Germinal center (tissue), 1 donor: ENCODE measurements around the gene OLA1.
A peak's percentile ranks its signal among the peaks of the same experiment; 100 is the strongest.

Experiments used
- DNase-seq: peaks from one replicate; pipeline ENCODE4 v3.0.0; 2012; ENCODE audit warnings: mixed read lengths, low spot score

The OLA1 gene

DNA sequence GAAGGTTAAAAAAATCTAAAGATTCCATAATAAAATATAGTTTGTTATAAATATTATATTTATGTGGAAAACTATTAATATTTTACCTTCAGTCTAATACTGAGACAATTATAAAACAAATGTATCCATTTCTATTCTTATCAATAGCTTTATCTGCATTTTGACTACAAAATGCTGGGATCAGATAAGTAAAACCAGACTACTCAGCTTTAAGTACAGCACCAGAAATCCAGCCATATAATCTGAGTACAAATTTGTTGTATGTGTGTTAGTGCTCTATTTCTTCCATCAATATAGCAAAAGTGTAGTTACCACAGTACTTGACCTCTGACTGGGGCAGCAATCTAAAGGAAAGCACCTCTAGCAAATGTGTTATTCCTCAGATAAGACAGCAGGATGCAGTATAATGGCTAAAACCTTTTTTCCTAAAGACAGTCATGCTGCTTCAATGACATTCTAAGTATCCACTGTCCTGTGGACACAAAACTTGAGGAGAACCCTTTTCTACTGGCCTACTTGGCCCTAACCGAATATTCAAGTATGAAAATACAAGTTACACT lies 68.1 kb downstream of the OLA1 start:
- DNase-seq, result no peak

- DNase-seq, result no peak
Measured at GRCh38 chr2:174177316-174177890, 70.9 kb downstream of the OLA1 start.

DNA sequence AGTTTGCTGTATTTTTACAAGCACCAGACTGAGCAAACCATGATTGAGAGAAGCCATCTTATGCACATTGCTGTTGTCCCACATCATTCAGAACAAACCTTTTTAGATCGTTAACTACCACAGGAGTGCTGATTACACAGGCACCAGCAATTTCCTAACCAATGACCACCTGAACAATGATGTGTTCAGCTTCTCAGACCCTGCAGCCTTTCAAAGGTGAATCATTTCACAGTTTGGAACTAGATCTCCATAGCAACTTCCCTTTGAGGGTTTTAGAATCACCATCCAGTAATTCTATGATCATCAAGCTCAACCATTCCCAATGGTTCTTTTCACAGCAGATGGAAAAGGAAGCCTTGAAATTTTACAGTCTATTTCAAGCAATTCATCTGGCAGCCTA lies 71.4 kb downstream of the OLA1 start:
- no peak for DNase-seq

- DNase-seq, result no peak
Measured at GRCh38 chr2:174174741-174175140, 73.6 kb downstream of the OLA1 start.

- peak; percentile 11 for DNase-seq
Measured at GRCh38 chr2:174172802-174173355, 75.5 kb downstream of the OLA1 start.

GRCh38 chr2:174171686-174172445 lies 76.5 kb downstream of the OLA1 start:
- no peak for DNase-seq

GRCh38 chr2:174169372-174169771 lies 79.0 kb downstream of the OLA1 start:
- DNase-seq, result no peak

- DNase-seq, result no peak
Measured at GRCh38 chr2:174166261-174166660, 82.1 kb downstream of the OLA1 start.

DNA sequence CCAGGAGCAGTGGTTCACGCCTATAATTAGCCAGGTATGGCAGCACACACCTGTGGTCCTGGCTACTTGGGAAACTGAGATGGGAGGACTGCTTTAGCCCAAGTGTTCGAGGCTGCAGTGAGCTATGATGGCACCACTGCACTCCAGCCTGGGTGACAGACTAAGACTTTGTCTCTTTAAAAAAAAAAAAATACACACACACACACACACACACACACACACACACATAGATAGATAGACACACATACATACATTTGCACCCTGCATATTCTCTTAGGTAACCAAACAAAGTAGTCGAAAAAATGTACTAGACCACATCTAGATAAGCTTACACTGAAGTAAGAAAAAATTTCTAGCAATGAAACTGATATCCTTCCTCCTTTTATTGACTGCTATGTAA lies 86.8 kb downstream of the OLA1 start:
- DNase-seq, result no peak

- peak; percentile 65 for DNase-seq
Measured at GRCh38 chr2:174158003-174158402, 90.3 kb downstream of the OLA1 start.

GRCh38 chr2:174157053-174157452 lies 91.3 kb downstream of the OLA1 start:
- no peak for DNase-seq

DNA sequence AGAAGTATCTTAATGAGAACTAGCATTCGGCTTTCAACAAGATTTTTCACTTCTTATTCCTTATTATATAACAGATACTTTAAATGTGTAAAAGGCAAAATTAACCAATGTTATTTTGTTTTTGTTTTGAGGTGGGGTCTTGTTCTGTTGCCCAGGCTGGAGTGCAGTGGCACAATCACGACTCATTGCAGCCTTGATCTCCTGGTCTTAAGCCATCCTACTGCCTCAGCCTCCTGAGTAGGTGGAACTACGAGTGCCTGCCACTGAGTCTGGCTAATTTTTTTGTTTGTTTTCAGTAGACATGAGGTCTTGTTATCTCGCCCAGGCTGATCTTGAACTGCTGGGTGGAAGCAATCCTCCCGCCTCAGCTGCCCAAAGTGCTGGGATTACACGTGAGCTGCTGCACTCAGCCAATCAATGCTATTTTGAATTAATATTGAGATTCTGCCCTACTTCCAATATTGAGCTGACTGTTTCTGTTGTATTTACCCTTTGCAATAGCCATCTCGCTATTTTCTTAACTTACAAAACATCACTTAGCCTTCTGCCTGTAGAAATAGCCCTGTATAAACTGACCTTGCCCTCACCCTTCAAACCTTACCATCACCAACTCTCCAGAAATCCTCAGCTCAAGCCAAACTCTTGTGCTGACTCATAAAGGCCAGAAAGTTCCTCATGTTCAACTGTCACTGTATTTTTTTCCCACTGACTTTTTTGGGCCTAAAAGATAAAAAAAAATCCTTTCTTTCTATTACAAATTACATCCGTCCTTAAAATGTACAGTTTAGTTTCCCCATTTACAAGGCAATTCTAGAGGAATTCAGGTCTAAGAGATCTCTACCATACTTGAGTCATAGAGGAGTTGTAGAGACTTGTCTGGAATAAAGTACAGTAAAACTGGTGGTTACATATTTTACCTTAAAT lies 94.3 kb downstream of the OLA1 start:
- no peak for DNase-seq

GRCh38 chr2:174149530-174149929 lies 98.8 kb downstream of the OLA1 start:
- no peak for DNase-seq

GRCh38 chr2:174148833-174149232 lies 99.5 kb downstream of the OLA1 start:
- DNase-seq, result no peak

GRCh38 chr2:174145827-174146226 lies 102.5 kb downstream of the OLA1 start:
- no peak for DNase-seq

- no peak for DNase-seq
Measured at GRCh38 chr2:174142290-174142689, 106.0 kb downstream of the OLA1 start.

DNA sequence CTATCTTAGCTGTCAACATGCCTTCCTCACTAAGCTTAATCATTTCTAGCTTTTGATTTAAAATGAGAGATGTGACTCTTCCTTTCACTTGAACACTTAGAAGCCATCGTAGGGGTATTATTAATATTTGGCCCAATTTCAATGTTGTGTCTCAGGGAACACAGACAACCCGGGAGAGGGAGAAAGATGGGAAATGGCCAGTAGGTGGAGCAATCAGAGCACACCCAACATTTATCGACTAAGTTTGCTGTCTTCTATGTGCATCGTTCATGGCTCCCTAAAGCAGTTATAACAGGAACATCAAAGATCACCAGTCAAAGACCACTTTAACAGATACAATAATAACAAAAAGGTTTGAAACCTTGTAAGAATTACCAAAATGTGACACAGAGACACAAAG lies 110.2 kb downstream of the OLA1 start:
- no peak for DNase-seq

DNA sequence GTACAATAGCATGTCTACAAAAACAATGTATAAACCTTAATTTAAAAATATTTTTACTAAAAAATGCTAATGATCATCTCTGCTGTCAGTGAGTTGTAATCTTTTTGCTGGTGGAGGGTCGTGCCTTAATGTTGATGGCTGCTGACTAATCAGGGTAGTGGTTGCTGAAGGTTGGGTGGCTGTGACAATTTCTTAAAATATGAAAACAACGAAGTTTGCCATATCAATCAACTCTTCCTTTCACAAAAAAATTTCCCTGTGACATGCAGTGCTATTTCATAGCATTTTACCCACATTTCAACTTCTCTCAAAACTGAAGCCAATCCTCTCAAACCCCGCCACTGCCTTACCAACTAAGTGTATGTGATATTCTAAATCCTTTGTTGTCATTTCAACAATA lies 112.4 kb downstream of the OLA1 start:
- no peak for DNase-seq

DNA sequence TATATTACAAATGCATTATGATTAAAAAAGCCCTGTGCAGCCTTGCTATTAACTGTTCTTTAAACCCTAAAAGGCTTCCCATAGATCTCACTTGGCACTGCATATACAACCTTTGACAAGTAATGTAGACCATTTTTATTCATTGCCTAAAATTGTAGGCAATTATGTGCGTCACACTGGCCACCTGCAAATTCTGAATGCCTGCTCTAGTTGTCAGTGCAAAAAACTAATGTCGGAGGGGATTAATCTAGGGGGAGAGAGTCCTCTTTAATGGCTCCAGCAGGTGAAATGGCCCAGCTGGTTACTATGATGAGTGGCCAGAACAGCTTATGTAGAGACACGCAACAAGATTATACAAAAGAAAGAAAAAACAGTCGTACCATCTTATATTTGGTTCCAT lies 123.2 kb downstream of the OLA1 start:
- no peak for DNase-seq

DNA sequence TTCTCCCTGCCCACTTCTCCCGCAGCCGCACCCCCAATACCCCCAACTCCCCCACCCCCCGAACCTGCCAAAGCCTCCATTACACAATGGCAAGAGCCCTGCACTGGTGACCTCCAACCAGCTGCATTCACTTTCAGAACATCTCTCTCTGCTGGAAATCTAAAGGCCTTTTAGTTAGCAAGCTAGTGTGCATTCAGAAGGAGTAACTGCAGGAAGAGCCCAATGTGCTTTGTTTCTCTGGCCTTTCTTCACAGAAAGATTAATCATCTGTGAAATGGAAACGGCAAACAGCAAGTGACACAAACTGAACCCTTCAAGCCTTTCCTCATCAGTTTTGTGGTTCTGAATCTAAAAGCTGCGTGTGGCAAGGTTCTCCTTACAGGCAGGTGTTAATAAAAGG lies 124.2 kb downstream of the OLA1 start:
- DNase-seq, result no peak

DNA sequence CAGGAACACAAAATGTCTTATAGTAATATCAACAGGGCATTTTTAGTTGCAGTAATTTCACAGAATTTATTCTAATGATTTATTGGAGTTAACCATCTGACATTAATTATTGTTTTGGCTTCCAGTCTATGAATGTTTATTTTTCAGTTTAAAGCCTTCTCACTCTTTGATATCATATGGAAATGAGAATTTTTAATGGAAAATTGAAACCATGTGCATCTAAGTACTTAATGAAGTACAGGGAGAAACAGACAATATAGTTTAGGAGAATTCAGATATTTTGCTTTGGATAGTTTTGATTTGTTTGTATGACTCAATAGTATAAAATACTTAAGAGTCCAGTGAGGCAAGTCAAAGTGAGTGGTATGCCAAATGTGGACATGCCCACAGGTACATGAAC lies 126.1 kb downstream of the OLA1 start:
- DNase-seq, result no peak

- DNase-seq, result no peak
Measured at GRCh38 chr2:174121612-174122011, 126.7 kb downstream of the OLA1 start.
